HG02571 (cell line): ENCODE data around the gene CDCP2.
"Not testable (repeated sequence)": the region's sequence is repeated elsewhere in the genome, so short reads cannot be mapped to it uniquely, and the experiment has no call there.

Experiments
- ATAC-seq: cut with Tn5 transposase; IDR thresholded peaks from one replicate; pipeline ENCODE4 v1.9.1; 2021; ENCODE audit warnings: mild to moderate bottlenecking, moderate library complexity; ENCODE audit not compliant: unreplicated experiment

Gene CDCP2

GRCh38 chr1:54095546-54096226, 57.1 kb downstream of the CDCP2 start:
- ATAC-seq: no peak

- ATAC-seq: not testable (repeated sequence)
These were observed 58.1 kb downstream of the CDCP2 start for GRCh38 chr1:54094730-54095105.

GRCh38 chr1:54094001-54094729, 58.6 kb downstream of the CDCP2 start:
- ATAC-seq: no peak

- no peak for ATAC-seq
These were observed 61.1 kb downstream of the CDCP2 start for GRCh38 chr1:54091666-54092065.

- ATAC-seq: no peak
These were observed 64.4 kb downstream of the CDCP2 start for GRCh38 chr1:54088385-54088784.

GRCh38 chr1:54086754-54087153, 66.0 kb downstream of the CDCP2 start:
- ATAC-seq: no peak

- no peak for ATAC-seq
These were observed 68.0 kb downstream of the CDCP2 start for GRCh38 chr1:54084794-54085193.
